ENCODE measurements around the gene ADAMTSL3. TPM values are rescaled to one million over a fixed set of nuclear protein-coding genes. Genes with fewer than 3 reads are reported as not detected.
"Not testable (repeated sequence)": the region's sequence is repeated elsewhere in the genome, so short reads cannot be mapped to it uniquely, and the experiment has no call there.

ADAMTSL3 gene
- total RNA-seq, 1 experiment from 2014 or later: 0.23 TPM

DNA sequence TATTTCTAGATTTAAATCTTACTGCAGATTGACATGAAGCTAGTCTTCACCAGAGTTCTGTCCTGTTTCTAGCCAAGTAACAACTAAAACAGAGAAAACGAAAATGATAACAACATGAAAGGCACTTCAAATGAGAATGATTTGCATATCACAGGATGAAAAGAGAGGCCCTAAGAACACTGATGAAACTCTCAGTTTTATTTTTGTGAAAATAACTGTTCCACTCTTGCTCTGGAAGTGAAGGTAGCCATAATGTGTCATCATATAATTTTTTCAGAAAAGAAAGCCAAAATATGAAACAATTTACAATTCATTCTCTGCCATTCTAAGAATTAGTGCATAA, 274.4 kb downstream of the ADAMTSL3 start:
- no peaks in the 10 kb centered on the region for H3K27me3 ChIP-seq
- no peak overlapping the region for H3K4me3 ChIP-seq
- no peaks in the 10 kb centered on the region for H3K36me3 ChIP-seq
- no peaks in the 10 kb centered on the region for H3K9me3 ChIP-seq
- DNase-seq: no peak

DNA sequence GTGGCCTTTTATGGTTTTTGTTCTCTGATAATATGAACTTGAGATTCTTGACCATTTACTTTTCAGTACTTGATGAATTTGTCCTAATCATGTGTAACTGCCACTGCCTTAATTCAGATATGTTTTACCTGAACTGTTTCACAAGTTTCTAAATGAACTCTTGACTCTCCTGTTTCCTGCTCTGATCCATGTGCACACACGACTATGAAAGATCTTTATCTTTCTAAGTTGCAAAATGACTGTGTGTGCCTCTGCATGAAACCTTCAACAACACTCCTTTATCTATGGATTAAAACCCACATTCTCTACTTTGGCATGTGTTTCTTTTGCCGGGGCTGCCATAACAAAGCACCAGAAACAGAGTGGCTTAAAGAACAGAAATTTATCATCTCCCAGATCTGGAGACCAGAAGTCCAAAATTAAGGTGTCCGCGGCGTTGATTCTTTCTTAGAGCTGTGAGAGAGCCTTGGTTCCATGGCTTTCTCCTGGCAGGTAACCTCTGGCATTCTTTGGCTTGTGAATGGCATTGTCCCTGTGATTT, 275.0 kb downstream of the ADAMTSL3 start:
- no peaks in the 10 kb centered on the region for H3K9me3 ChIP-seq
- no peak overlapping the region for H3K4me3 ChIP-seq
- no peaks in the 10 kb centered on the region for H3K27me3 ChIP-seq
- no peak for DNase-seq
- H3K36me3 ChIP-seq: no peaks in the 10 kb centered on the region

DNA sequence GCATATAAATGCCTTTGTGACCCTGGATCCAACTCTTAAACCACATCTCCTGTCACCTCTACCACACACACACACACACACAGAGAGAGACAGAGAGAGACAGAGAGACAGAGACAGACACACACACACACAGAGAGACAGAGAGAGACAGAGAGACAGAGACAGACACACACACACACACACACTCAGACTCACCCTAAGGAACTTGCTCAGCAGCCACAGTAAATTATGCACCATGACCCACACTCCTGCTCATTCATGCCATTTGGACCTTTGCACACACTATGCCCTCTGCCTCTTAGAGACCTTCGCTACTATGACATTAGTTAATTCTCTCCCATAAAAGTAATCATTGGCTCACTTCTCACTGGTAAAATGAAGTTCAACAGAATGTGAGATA, 275.7 kb downstream of the ADAMTSL3 start:
- Histone ChIP-seq H3K9me3 (no peaks in the 10 kb centered on the region), H3K36me3 (no peaks in the 10 kb centered on the region), H3K27me3 (no peaks in the 10 kb centered on the region), H3K4me3 (no peak overlapping the region)
- no peak for DNase-seq

DNA sequence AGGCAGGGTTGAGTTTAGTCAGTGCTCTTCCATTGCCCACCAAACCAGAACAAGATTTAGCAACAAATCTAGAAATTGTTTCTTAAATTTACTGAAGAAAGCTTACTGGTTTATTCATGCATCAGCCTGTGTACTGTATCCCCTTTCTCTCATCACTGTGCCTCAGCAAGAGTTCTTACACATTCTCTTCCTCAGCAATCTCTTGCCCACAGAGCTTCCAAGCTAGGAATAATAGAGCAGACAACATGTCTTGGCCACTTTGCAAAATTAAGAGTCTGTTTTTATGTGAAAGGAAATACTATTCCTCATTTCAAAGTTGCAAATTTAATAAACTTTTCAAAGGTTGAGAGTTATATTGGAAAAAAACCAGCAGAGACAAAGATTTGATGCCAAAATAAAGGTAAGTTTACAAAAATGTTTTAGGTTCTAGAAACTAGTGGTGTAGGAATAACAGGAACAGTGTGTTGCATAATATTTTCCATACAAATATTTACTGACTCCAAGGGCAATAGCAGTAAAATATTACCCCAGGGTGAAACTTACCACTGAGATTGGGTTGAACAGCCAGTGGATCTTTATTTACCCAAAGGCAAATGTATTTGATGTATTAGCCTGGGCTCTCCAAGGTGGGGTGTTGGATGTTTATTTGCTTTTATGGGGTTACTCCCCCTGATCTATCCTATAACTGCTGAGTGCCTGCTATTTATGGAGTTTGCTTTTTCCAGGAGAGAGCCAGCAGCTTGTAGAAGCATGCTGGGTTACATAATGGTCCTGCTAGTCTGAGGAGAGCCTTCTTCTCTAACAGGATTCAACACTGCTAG, 276.7 kb downstream of the ADAMTSL3 start:
- Histone ChIP-seq H3K36me3 (no peaks in the 10 kb centered on the region), H3K27me3 (no peaks in the 10 kb centered on the region), H3K9me3 (no peaks in the 10 kb centered on the region), H3K4me3 (no peak overlapping the region)
- DNase-seq: no peak

DNA sequence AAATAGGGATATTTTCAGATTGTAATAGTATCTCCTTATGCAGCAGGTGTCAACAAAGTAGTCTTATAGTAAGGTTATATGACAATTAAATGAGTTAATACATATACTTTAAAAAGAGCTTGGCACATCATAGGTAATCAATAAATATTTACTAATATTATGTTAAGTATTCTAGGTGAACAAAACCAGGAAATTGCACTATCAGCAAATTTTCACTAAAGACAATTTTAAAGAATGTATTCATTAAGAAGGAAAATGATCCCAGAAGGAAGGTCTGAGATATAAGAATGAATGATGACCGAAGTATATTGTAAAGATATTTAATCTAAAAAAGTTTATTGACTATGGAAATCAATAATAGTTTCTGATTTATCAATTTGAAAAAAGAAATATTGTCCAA, 281.9 kb downstream of the ADAMTSL3 start:
- Histone ChIP-seq H3K36me3 (no peaks in the 10 kb centered on the region), H3K27me3 (no peaks in the 10 kb centered on the region), H3K4me3 (no peak overlapping the region), H3K9me3 (no peaks in the 10 kb centered on the region)
- DNase-seq: no peak

DNA sequence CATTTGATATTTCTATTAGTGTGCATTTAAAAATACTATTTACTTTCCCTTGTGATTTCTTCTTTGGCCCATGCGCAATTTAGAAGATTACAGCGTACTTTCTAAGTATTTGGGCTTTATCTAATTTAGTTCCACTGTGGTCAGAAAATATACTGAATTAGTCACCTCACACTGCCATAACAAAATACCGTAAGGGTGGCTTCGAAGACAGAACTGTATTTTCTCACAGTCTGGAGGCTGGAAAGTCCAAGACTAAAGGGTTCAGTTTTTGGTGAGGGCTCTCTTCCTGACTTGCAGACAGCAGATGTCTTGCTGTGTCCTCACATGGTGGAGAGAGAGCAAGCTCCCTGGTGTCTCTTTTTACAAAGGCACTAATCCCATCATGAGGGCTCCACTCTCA, 286.2 kb downstream of the ADAMTSL3 start:
- Histone ChIP-seq H3K36me3 (no peaks in the 10 kb centered on the region), H3K9me3 (no peaks in the 10 kb centered on the region), H3K4me3 (no peak overlapping the region), H3K27me3 (no peaks in the 10 kb centered on the region)
- DNase-seq: no peak

DNA sequence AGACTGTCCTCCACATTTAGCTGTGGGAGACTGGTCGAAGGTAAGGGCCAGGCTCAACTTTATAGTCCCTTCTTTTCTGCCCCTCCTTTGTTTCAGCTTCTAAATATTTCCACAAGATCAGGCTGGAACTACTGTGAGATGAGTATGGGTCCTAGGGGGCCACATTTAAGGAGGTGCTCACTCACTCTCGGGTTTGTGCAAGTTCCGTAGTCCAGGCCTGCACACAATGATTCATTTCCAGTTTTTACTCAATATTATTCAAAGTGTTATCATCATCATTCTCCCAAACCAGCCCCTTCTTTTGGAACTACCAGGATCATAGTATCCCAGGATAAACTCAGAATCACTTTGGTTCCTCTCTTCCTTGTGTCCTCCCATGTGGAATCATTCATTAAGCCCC, 289.1 kb downstream of the ADAMTSL3 start:
- Histone ChIP-seq H3K27me3 (no peaks in the 10 kb centered on the region), H3K36me3 (no peaks in the 10 kb centered on the region)
- DNase-seq: no peak

DNA sequence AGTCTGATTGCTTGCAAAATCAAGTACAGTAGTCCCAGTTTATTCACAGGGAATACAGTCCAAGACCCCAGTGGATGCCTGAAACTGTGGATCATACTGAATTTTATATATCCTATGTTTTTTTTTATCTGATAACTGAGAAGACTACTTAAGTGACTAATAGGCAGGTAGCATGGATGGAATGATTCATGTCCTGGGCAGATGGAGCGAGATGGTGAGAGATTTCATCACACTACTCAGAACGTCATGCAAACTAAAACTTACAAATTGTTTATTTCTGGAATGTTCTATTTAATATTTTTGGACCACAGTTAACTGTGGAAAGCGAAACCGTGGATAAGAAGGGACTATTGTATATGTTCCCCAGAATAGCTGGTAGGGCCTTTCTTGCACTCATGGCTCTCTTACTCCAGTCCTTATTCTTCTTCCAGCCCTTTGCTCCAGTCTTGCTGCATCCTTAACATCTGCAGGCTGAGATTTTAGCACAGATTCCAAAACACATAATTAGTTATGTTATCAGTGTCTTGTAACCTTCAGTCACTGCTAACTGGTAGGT, 290.0 kb downstream of the ADAMTSL3 start:
- no peaks in the 10 kb centered on the region for H3K27me3 ChIP-seq
- H3K4me3 ChIP-seq: no peak overlapping the region
- no peaks in the 10 kb centered on the region for H3K36me3 ChIP-seq
- DNase-seq: no peak
- no peaks in the 10 kb centered on the region for H3K9me3 ChIP-seq

More for the DNA sequence above, 289.1 kb downstream of the ADAMTSL3 start:
- Histone ChIP-seq H3K4me3 (no peak overlapping the region), H3K9me3 (no peaks in the 10 kb centered on the region)

DNA sequence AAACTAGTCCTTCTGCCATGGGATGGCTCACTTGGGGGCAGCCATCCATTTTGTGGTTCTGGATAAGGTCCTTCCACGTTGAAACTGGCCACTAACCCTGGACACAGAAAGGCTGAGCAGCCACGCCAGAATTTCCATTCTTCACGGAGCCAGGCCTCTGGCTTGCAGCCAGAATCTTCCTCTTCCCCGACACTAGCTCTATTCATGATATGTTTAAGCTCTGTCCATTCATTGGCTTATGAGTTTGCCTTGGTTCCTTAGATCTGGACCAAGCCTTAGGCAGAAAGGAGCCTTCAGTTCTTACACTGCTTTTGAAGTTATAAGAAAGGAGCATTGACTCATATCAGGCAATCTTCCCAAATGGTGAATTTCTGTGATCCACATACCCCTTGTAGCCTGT, 293.2 kb downstream of the ADAMTSL3 start:
- Histone ChIP-seq H3K36me3 (no peaks in the 10 kb centered on the region), H3K9me3 (no peaks in the 10 kb centered on the region), H3K27me3 (no peaks in the 10 kb centered on the region), H3K4me3 (no peak overlapping the region)
- no peak for DNase-seq

DNA sequence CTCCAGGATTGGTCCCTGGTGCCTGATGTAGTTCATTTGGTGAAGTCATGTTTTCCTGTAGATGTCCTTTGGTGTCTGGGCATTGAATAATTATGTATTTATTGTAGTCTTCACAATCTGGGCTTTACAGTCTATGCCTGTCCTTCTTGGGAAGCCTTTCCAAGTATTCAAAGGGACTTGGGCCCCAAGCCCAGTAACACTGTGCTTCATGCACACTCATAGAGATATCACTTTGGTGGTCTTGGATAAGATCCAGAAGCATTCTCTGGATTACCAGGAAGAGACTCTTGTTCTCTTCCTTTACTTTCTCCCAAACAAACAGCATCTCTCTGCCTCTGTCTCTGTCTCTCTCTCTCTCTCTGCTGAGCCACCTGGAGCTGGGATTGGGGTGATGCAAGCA, 300.6 kb downstream of the ADAMTSL3 start:
- no peaks in the 10 kb centered on the region for H3K27me3 ChIP-seq

DNA sequence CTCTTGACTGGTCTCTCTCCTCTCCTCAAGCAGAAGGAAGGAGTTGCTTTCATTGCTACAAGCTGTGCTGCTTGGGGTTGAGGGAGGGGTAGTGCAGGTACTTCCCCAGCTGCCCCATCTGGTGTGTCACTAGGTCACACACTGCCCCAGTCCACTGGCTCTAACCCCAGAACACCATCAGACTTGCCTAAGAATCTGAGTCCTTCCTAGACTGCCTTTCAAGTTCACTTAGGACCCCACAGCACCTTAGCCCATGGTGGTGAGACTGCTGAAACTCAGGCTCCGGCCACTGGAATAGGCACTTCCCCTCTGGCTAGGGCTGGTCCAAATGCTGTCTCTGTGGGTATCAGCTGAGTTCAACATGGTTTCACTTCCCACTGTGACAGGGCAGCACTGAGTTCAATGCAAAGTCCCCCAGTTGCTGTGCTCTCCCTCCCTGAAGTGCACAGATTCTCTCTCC, 301.9 kb downstream of the ADAMTSL3 start:
- no peaks in the 10 kb centered on the region for H3K27me3 ChIP-seq
- no peak overlapping the region for H3K4me3 ChIP-seq
- H3K9me3 ChIP-seq: no peaks in the 10 kb centered on the region
- DNase-seq: no peak
- no peaks in the 10 kb centered on the region for H3K36me3 ChIP-seq

More for the DNA sequence above, 300.6 kb downstream of the ADAMTSL3 start:
- H3K36me3 ChIP-seq: no peaks in the 10 kb centered on the region
- H3K9me3 ChIP-seq: no peaks in the 10 kb centered on the region
- no peak overlapping the region for H3K4me3 ChIP-seq
- no peak for DNase-seq

DNA sequence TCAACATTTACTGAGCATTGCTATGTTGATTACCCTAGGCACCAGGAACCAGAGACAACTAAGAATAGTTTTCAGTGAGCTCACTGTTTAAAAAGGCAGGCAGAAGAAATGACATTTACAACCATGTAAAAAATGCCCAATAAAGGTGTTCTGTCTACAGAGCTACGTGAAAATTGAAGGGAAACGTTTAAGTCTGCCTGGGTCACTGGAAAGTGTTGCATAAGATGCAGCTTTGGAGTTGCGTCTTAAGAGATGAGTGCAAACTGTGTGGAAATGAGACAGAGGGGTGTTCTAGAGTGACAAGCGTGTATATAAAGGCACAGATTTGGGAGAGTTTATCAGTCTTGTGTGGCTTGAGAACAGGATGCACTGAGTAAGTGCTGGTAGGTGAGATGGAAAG, 303.0 kb downstream of the ADAMTSL3 start:
- no peak for DNase-seq

DNA sequence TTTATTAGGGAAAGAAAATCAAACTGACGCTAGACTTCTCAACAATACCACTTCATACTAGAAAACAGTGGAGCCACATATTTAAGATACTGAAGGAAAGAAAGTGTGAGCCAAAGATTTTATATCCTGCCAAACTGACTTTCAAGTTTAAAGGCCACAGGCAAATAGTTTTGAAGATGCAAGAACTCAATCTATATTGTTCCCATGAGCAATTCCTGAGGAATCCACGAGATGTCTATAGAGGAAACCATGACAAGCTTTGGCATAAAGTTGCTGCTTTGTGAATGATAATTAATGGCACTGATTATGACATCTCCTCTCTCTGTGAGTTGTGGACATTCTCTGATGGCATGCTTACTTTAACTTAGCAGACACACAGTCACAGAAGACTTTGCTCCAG, 305.6 kb downstream of the ADAMTSL3 start:
- no peak for DNase-seq
- Histone ChIP-seq H3K4me3 (no peak overlapping the region), H3K36me3 (no peaks in the 10 kb centered on the region), H3K9me3 (no peaks in the 10 kb centered on the region), H3K27me3 (no peaks in the 10 kb centered on the region)

More for the DNA sequence above, 303.0 kb downstream of the ADAMTSL3 start:
- no peaks in the 10 kb centered on the region for H3K27me3 ChIP-seq
- no peaks in the 10 kb centered on the region for H3K36me3 ChIP-seq
- no peak overlapping the region for H3K4me3 ChIP-seq
- H3K9me3 ChIP-seq: no peaks in the 10 kb centered on the region

DNA sequence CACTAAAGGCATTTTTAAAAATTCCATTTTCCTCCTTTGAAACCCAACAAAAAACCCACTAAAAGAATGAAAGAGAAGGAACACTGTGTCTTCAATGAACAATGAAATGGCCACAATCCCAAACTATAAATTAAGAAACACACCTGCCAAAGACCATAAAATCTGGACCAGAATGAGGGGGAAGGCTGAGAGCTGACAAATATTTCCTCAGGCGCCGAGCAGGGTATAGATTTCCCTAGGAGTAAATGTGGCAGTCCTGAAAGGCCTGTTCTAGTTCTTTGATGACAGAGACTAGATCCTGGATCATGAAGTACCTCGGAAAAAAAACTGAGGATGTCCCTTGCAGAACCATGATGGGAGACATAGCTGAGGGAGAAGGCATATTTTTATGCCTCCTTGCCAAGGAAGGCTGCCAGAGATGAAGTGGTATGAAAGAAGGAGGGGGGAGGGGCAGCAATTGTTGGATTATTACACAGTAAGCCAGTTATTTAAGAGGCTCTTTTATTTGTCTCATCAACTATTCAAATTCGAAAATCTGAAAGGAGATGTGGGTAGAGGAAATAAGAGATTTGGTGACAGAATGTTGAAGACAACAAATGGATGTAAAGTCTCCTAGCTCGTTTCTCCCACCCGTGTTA, 306.4 kb downstream of the ADAMTSL3 start:
- Histone ChIP-seq H3K4me3 (no peak overlapping the region), H3K9me3 (no peaks in the 10 kb centered on the region), H3K27me3 (no peaks in the 10 kb centered on the region), H3K36me3 (no peaks in the 10 kb centered on the region)
- no peak for DNase-seq

DNA sequence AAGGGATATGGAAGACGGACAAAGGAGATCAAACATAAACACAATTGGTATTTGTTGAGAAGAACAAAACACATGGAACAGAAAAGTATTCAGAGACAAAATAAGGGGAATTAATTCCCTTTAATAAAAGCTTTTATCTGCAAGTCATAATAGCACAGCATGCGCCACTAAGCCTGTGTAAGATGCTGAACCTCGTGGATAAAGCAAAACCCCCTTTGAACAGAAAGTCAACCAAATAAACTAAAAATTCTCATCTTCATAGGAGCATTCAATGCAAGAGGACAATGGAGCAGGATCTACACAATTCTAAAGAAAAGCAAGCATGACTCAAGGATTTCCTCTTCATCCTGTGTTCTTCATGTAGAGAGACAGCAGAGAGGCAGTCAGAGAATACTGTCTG, 307.4 kb downstream of the ADAMTSL3 start:
- no peak for DNase-seq
- Histone ChIP-seq H3K4me3 (no peak overlapping the region), H3K9me3 (no peaks in the 10 kb centered on the region), H3K27me3 (no peaks in the 10 kb centered on the region), H3K36me3 (no peaks in the 10 kb centered on the region)

DNA sequence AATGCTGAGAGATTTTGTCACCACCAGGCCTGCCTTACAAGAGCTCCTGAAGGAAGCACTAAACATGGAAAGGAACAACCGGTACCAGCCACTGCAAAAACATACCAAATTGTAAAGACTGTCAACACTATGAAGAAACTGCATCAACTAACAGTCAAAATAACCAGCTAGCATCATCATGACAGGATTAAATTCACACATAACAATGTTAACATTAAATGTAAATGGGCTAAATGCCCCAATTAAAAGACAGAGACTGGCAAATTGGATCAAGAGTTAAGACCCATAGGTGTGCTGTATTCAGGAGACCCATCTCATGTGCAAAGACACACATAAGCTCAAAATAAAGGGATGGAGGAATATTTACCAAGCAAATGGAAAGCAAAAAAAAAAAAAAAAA, 311.0 kb downstream of the ADAMTSL3 start:
- not testable (repeated sequence) for H3K9me3 ChIP-seq, H3K36me3 ChIP-seq, H3K27me3 ChIP-seq, DNase-seq, H3K4me3 ChIP-seq

DNA sequence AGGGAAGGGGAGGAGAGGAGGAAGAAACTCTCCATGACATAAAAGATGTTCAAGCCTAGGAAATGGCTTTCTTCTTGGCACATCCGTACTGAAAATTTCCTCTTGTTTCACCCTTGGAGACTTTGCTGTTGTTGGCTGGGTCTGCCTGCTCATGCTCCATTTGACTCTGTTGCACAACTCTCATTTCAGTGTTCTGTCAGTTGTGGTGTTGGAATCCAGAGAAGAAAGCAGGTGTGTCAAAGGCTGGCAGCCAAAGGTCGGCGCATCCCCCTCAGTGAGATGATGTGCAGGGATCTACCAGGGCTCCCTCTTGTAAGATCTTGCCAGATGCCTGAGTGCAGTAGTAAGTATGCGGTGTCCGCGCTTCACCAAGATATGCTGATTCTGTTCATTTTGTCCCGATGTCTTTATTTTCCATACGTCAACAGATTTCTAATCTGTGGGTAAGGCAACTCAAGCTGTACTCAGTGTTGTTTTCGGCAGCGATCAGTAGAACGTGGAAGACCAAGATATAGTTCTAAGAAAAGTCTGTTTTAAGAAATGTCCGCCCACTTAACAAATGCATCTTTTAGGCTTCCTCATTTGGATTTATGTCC, 316.5 kb downstream of the ADAMTSL3 start:
- no peak for DNase-seq
- Histone ChIP-seq H3K9me3 (0 out of 2 replicates have a peak, but pooled peaks cover 2% of the 10 kb centered on the region), H3K36me3 (no peaks in the 10 kb centered on the region), H3K27me3 (no peaks in the 10 kb centered on the region), H3K4me3 (no peak overlapping the region)
